GM19438 (cell line): ENCODE results near the gene PLEKHH3.
"Not testable (repeated sequence)": the region's sequence is repeated elsewhere in the genome, so short reads cannot be mapped to it uniquely, and the experiment has no call there.

Experiments
- ATAC-seq: cut with Tn5 transposase; IDR thresholded peaks from one replicate; pipeline ENCODE4 v1.9.1; 2021; ENCODE audit warnings: low read depth; ENCODE audit not compliant: unreplicated experiment

Gene PLEKHH3

GRCh38 chr17:42673885-42674754 is 2.7 kb downstream of the PLEKHH3 start:
- no peak for ATAC-seq

- no peak for ATAC-seq
Observed at GRCh38 chr17:42673266-42673884, 3.4 kb downstream of the PLEKHH3 start.

- ATAC-seq, result no peak
Observed at GRCh38 chr17:42672038-42672437, 4.8 kb downstream of the PLEKHH3 start.

- no peak for ATAC-seq
Observed at GRCh38 chr17:42670789-42671657, 5.8 kb downstream of the PLEKHH3 start.

- ATAC-seq, result no peak
Observed at GRCh38 chr17:42669977-42670788, 6.6 kb downstream of the PLEKHH3 start.

GRCh38 chr17:42669705-42669976 is 7.2 kb downstream of the PLEKHH3 start:
- ATAC-seq, result no peak

- no peak for ATAC-seq
Observed at GRCh38 chr17:42667088-42667951, 9.5 kb downstream of the PLEKHH3 start.

GRCh38 chr17:42666126-42666525 is 10.7 kb downstream of the PLEKHH3 start:
- ATAC-seq, result not testable (repeated sequence)

- ATAC-seq, result no peak
Observed at GRCh38 chr17:42665581-42666001, 11.2 kb downstream of the PLEKHH3 start.

GRCh38 chr17:42660692-42661345 is 16.0 kb downstream of the PLEKHH3 start:
- no peak for ATAC-seq

DNA sequence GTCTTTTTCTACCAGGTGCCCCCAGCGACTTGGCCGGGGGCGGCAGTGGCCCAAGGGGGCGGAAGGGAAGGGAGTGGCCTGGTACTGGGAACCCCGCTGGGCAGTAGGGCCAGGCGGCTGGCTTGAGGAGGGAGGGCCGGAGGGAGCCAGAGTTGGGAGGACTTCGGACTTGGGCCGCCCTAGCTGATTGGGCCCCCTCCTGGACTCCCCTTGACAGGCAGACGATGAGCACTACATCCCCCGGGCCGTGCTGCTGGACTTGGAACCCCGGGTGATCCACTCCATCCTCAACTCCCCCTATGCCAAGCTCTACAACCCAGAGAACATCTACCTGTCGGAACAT is 16.9 kb downstream of the PLEKHH3 start:
- not testable (repeated sequence) for ATAC-seq

DNA sequence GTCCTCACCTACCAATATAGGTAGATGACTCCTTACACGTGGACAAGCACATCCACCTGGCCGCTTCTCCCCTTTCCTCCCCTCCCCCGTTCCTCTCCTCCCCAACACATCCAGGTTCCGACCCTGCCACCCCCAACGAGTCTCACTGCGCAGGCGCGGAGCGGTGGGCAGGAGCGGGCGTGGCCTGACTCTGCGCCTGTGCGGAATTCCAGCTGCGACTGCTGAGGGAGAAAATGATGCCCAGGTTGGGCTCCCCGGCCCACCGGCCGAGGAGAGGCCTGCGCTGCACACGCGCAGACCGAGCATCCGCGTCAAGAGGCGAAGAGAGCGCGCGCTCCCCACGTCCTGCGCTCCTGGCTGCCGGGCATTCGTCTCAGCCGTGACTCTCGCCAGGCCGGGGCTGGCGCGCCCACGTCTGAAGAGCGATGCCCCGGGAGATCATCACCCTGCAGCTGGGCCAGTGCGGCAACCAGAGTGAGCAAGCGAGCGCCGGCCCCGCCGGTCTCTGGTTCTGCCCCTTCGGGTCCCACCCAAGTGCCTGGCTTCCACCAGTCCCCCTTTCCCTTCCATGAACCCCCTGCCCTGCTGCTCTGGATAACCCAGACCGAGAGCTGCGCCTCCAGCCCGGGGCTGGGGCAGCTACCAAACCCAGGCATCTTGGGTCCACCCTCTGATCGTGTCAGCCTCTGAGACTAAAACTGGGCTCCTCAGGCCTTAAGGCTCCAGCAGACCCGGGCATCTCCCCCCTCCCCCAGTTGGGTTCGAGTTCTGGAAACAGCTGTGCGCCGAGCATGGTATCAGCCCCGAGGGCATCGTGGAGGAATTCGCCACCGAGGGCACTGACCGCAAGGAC is 17.5 kb downstream of the PLEKHH3 start, which contains the start of gene TUBG2:
TUBG2 (plus strand) TSS at position 206 of the 853 bp plus-strand sequence; CDS start at position 426, 220 bp downstream.
- ATAC-seq, result no peak

GRCh38 chr17:42657824-42658588 is 18.8 kb downstream of the PLEKHH3 start:
- ATAC-seq, result no peak

- no peak for ATAC-seq
Observed at GRCh38 chr17:42655528-42655927, 21.3 kb downstream of the PLEKHH3 start.

DNA sequence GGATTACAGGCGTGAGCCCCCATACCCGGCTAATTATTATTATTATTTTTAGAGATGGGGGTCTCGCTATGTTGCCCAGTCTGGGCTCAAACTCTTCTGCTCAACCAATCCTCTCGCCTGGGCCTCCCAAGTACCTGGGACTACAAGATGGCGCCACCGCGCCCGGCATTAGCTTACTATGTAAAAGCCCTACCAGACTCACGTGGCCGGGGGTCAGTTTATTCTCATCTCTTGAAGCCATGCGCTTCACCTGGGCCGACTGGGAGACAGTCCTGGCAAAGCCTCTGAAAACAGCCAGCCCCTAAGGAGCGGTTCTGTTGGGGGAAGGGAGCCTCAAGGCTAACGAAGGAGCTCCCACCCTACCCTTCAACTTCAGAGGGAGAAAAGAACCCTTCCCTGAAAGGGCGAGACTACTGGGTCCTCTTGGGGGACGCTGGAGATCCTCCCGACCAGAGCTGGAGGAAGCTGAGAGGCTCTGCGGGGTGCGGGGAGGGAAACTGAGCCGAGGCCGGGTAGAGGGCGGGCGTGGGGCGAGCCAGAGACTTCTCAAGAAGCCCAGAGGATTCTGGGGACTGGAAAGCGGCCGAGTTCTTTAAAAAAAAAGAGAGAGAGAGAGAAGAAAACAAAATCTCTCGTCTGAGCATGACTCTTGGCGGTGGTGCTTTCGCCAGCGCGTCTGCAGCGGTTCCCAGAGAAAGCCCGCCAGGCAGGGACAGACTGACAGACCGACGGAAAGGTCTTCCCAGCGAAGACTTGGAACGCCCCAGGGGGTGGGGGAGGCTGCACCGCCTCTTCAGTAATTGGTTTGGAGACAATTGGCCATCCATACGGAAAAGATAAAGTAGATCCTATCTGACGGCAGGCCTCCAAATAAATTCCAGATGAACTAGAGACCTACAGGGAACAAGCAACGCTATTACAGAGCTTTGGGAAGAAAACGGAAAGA is 23.3 kb downstream of the PLEKHH3 start:
- ATAC-seq, result no peak

DNA sequence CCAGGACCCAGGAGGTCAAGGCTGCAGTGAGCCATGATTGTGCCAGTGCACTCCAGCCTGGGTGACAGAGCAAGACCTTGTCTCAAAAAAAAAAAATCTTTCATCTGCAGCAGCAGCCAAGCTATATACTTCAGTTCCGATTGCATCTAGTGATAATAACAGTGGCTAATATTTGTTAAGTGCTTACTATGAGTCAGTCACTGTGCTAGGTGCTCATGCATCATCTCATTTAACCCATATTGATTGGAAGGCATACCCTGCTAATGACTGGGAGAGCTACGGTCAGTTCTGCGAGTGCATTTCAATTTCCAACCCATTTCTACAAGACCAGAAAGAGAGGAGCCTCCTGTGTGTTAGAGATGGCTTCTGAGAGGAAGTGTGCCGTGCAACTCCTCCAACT is 25.4 kb downstream of the PLEKHH3 start:
- ATAC-seq, result no peak
